Measurements from ENCODE around the gene FABP3.

DNA sequence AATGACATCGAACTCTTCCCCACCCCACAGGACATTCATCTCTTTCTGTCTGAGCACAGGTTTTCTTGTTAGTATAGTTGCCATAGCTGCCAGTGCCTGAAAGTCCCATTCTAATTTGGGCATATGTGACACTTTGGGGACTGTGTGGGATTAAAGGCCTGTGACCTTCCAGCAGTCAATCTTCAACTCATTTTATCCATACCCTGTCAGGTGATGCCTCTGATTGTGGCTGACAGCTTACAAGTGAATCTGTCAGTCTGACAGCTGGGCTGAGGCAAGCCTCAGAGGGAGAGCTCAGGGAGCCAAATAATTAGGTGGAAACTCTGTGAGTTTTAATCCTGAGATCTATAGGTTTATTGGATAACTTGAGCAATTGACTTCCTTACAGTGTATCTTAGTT, 46.4 kb downstream of the FABP3 start:
- no peak for TF ChIP-seq CTCF (IDR thresholded peaks at IDR 0.05 in 4 of 5, conservative IDR thresholded peaks at IDR 0.05 in 1 of 5)
- TF ChIP-seq POLR2A (IDR thresholded peaks at IDR 0.05): no peak
